HCT116 (cell line): ENCODE data around the gene SIPA1L3.

Experiments
- CEBPB ChIP-seq: IDR thresholded peaks from 2 replicates; pipeline ENCODE4 v1.6.1; 2012; ENCODE audit warnings: low read depth
- EZH2 ChIP-seq: fragments of 200-600 bp; sonication (generic); IDR thresholded peaks from 2 replicates; pipeline ENCODE4 v1.6.1; 2017; ENCODE audit warnings: antibody characterized with exemption, mixed run types
- EZH2phosphoT487 ChIP-seq: fragments of 200-600 bp; IDR thresholded peaks from 2 replicates; pipeline ENCODE4 v1.6.1; 2018; ENCODE audit warnings: antibody characterized with exemption, borderline replicate concordance
- FOSL1 ChIP-seq: IDR thresholded peaks from 2 replicates; pipeline ENCODE4 v1.6.1; 2012; ENCODE audit warnings: low read depth
- POLR2A ChIP-seq: IDR thresholded peaks from 2 replicates; pipeline ENCODE4 v1.7.0; 2011; ENCODE audit warnings: borderline replicate concordance; ENCODE audit not compliant: insufficient read depth, insufficient read length; ENCODE audit errors: extremely low read depth
- POLR2AphosphoS5 ChIP-seq: IDR thresholded peaks from 2 replicates; pipeline ENCODE4 v1.6.1; 2011; ENCODE audit warnings: mild to moderate bottlenecking, low read depth, low read length, moderate library complexity
- RAD21 ChIP-seq: IDR thresholded peaks from 2 replicates; pipeline ENCODE4 v1.6.1; 2012; ENCODE audit warnings: low read depth, mild to moderate bottlenecking
- SIN3A ChIP-seq: IDR thresholded peaks from 2 replicates; pipeline ENCODE4 v1.6.1; 2012; ENCODE audit warnings: low read depth
- SP1 ChIP-seq: IDR thresholded peaks from 2 replicates; pipeline ENCODE4 v1.6.1; 2012; ENCODE audit warnings: low read depth
- ZFX ChIP-seq: fragments of 450-650 bp; IDR thresholded peaks from 2 replicates; pipeline ENCODE4 v1.6.1; 2017
- ZNF274 ChIP-seq: fragments of 200-500 bp; sonication (Bioruptor generic); IDR thresholded peaks from 2 replicates; pipeline ENCODE4 v1.6.1; 2014; ENCODE audit warnings: mild to moderate bottlenecking, low read depth, low read length, inconsistent platforms
- TF ChIP-seq, protein P1 (sequence below), 3 experiments: fragments of 200-600 bp in 1 of 3; sonication (generic) in 1 of 3; IDR thresholded peaks in 2 of 3; conservative IDR thresholded peaks in 1 of 3; 2 replicates each; pipeline ENCODE4 v1.5.1; 2012 to 2017; ENCODE audit warnings: low read depth in 2 of 3, low read length in 2 of 3, antibody characterized with exemption in 1 of 3, borderline replicate concordance in 1 of 3, control low read depth in 1 of 3, mild to moderate bottlenecking in 1 of 3, mixed read lengths in 1 of 3, mixed run types in 1 of 3, moderate library complexity in 1 of 3; ENCODE audit not compliant: insufficient read depth in 1 of 3

DNA sequence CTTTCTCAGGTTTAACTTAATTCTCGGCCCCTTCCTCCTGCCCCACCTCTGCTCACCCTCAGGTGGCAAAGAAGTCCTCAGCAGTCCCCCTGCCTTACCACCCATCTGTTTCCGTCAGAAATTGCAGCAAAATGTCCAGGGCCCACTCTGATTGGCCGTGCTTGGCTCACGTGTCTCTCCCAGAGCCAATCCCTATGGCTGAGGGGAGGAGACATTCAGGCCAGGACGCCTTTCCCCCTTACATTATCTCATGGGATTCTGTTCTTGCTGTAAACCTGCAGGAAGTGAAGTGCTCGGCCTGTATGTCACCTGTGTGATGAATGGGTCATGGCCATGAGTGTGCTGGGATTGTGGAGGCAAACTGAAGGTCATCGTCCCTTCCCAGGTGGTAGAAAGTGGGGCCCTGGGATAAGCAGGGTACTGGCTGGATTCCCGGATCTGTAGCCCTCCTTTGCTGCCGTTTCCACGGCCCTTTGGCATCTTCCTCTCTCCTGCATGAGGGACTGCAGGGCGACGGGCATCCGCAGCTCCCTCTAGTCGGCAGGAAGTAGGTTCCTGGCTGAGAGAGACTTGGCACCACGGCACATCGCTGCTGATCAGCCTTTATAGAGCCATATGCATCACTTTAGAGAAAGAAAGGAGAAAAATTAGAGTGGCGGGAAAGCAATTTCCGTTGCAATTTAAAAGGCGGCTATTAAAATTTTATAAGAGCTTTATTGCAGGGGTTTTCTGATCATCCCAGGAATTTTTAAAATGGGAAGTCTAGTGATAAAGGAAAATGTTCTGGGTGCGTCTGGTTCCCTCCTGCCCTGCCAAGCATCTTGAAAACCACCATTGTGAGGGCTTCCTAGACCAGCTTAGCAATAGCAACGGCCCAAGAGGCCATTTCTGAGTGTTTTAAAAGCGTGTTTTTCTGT is 118.2 kb downstream of the SIPA1L3 start:
- TF ChIP-seq POLR2AphosphoS5 = no peak
- no peak for TF ChIP-seq CEBPB
- TF ChIP-seq POLR2A = no peak
- TF ChIP-seq EZH2 = no peak
- no peak for TF ChIP-seq SP1
- TF ChIP-seq, protein P1, sequence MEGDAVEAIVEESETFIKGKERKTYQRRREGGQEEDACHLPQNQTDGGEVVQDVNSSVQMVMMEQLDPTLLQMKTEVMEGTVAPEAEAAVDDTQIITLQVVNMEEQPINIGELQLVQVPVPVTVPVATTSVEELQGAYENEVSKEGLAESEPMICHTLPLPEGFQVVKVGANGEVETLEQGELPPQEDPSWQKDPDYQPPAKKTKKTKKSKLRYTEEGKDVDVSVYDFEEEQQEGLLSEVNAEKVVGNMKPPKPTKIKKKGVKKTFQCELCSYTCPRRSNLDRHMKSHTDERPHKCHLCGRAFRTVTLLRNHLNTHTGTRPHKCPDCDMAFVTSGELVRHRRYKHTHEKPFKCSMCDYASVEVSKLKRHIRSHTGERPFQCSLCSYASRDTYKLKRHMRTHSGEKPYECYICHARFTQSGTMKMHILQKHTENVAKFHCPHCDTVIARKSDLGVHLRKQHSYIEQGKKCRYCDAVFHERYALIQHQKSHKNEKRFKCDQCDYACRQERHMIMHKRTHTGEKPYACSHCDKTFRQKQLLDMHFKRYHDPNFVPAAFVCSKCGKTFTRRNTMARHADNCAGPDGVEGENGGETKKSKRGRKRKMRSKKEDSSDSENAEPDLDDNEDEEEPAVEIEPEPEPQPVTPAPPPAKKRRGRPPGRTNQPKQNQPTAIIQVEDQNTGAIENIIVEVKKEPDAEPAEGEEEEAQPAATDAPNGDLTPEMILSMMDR (IDR thresholded peaks at IDR 0.05 in 2 of 3, conservative IDR thresholded peaks at IDR 0.05 in 1 of 3; ENCODE audit: borderline replicate concordance in 1 of 3, insufficient read depth in 1 of 3, low read depth in 2 of 3, low read length in 2 of 3) = no peak
- no peak for TF ChIP-seq ZNF274
- TF ChIP-seq FOSL1 = no peak
- no peak for TF ChIP-seq ZFX
- TF ChIP-seq RAD21 = no peak
- no peak for TF ChIP-seq SIN3A
- TF ChIP-seq EZH2phosphoT487 = no peak
